Neural cell (in vitro differentiated cells): ENCODE data around the gene RIC3. TPM values are rescaled to one million over a fixed set of nuclear protein-coding genes. Genes with fewer than 3 reads are reported as not detected.

ENCODE experiments used
- H2AFZ ChIP-seq: fragments of 200-600, 300-800 bp; sonication (generic), shearing (Covaris generic); 2 replicates; pipeline ENCODE4 v1.6.0; 2014; ENCODE audit warnings: low read depth, mild to moderate bottlenecking, antibody characterized with exemption, low read length, moderate library complexity
- H3F3A ChIP-seq: fragments of 200-600 bp; shearing (Covaris generic); 2 replicates; pipeline ENCODE4 v1.6.1; 2016; ENCODE audit warnings: mild to moderate bottlenecking, moderate library complexity, mixed read lengths, antibody characterized with exemption, low read length; ENCODE audit not compliant: insufficient read depth, poor library complexity, severe bottlenecking
- H3K27ac ChIP-seq: fragments of 200-600, 300-800 bp; sonication (generic), shearing (Covaris generic); 2 replicates; pipeline ENCODE4 v1.5.1; 2014; ENCODE audit warnings: mild to moderate bottlenecking, low read length, moderate library complexity
- H3K27me3 ChIP-seq: fragments of 300-800, 200-600 bp; sonication (generic), shearing (Covaris generic); 2 replicates; pipeline ENCODE4 v1.6.0; 2014; ENCODE audit warnings: mild to moderate bottlenecking, low read depth, low read length, moderate library complexity; ENCODE audit not compliant: insufficient read depth
- H3K36me3 ChIP-seq: fragments of 300-800, 200-600 bp; sonication (generic), shearing (Covaris generic); 2 replicates; pipeline ENCODE4 v1.5.1; 2014; ENCODE audit warnings: mild to moderate bottlenecking, antibody characterized with exemption, low read length, moderate library complexity; ENCODE audit not compliant: insufficient read depth
- H3K4me2 ChIP-seq: fragments of 300-800, 200-600 bp; sonication (generic), shearing (Covaris generic); 2 replicates; pipeline ENCODE4 v1.6.0; 2014; ENCODE audit warnings: mild to moderate bottlenecking, low read length
- H3K4me3 ChIP-seq: fragments of 300-800, 200-600 bp; sonication (generic), shearing (Covaris generic); 2 replicates; pipeline ENCODE4 v1.5.1; 2014; ENCODE audit warnings: mild to moderate bottlenecking, low read length, moderate library complexity
- H3K79me2 ChIP-seq: fragments of 200-600 bp; shearing (Covaris generic); replicated peaks from 2 replicates; pipeline ENCODE4 v1.6.0; 2014; ENCODE audit warnings: mild to moderate bottlenecking, low read length, moderate library complexity; ENCODE audit not compliant: insufficient read depth
- H3K9ac ChIP-seq: fragments of 300-800, 200-600 bp; sonication (generic), shearing (Covaris generic); 2 replicates; pipeline ENCODE4 v1.6.1; 2016; ENCODE audit warnings: mild to moderate bottlenecking, low read length, mixed read lengths
- H3K9me2 ChIP-seq: fragments of 200-600 bp; shearing (Covaris generic); 2 replicates; pipeline ENCODE4 v1.6.1; 2016; ENCODE audit warnings: mild to moderate bottlenecking, low read length, mixed read lengths; ENCODE audit not compliant: insufficient read depth
- H3K9me3 ChIP-seq: fragments of 200-600, 300-800 bp; sonication (generic), shearing (Covaris generic); 2 replicates; pipeline ENCODE4 v1.6.1; 2016; ENCODE audit warnings: mild to moderate bottlenecking, mixed run types, low read length, moderate library complexity, mixed read lengths
- H4K20me1 ChIP-seq: fragments of 200-600 bp; shearing (Covaris generic); 2 replicates; pipeline ENCODE4 v1.6.1; 2016; ENCODE audit warnings: mild to moderate bottlenecking, mixed run types; ENCODE audit not compliant: insufficient read depth
- CTCF ChIP-seq: fragments of 450-650 bp; IDR thresholded peaks from 2 replicates; pipeline ENCODE4 v1.5.1; 2014; ENCODE audit warnings: antibody characterized with exemption, mild to moderate bottlenecking, moderate library complexity; ENCODE audit not compliant: poor library complexity, severe bottlenecking
- EZH2 ChIP-seq: fragments of 200-600, 300-800 bp; shearing (Covaris generic), sonication (generic); IDR thresholded peaks from 2 replicates; pipeline ENCODE4 v1.6.1; 2014; ENCODE audit warnings: antibody characterized with exemption, low read length, borderline replicate concordance, mild to moderate bottlenecking; ENCODE audit not compliant: insufficient read depth, poor library complexity, severe bottlenecking
- MXI1 ChIP-seq: fragments of 450-650 bp; conservative IDR thresholded peaks from 2 replicates; pipeline ENCODE4 v1.6.1; 2014; ENCODE audit warnings: antibody characterized with exemption, mild to moderate bottlenecking; ENCODE audit not compliant: poor library complexity, severe bottlenecking
- POLR2AphosphoS5 ChIP-seq: IDR thresholded peaks from 2 replicates; pipeline ENCODE4 v1.6.1; 2012
- RAD21 ChIP-seq: fragments of 450-650 bp; conservative IDR thresholded peaks from 2 replicates; pipeline ENCODE4 v1.6.1; 2014; ENCODE audit warnings: antibody characterized with exemption, mild to moderate bottlenecking, moderate library complexity
- REST ChIP-seq: IDR thresholded peaks from 2 replicates; pipeline ENCODE4 v1.6.1; 2012; ENCODE audit warnings: borderline replicate concordance
- SMC3 ChIP-seq: fragments of 450-650 bp; conservative IDR thresholded peaks from 2 replicates; pipeline ENCODE4 v1.6.1; 2014; ENCODE audit warnings: antibody characterized with exemption, mild to moderate bottlenecking, moderate library complexity; ENCODE audit not compliant: poor library complexity
- TAF1 ChIP-seq: IDR thresholded peaks from 2 replicates; pipeline ENCODE4 v1.6.1; 2012; ENCODE audit warnings: low read depth
- polyA plus RNA-seq: library from polyadenylated mRNA; depleted of rRNA; stranded (reverse); fragments of >200 nt; gene quantifications from 2 replicates; pipeline ENCODE4 v1.2.3, GENCODE V29; 2014

RIC3 gene
- polyA plus RNA-seq, 1 donor from 2014 or later, result 94.5 TPM

DNA sequence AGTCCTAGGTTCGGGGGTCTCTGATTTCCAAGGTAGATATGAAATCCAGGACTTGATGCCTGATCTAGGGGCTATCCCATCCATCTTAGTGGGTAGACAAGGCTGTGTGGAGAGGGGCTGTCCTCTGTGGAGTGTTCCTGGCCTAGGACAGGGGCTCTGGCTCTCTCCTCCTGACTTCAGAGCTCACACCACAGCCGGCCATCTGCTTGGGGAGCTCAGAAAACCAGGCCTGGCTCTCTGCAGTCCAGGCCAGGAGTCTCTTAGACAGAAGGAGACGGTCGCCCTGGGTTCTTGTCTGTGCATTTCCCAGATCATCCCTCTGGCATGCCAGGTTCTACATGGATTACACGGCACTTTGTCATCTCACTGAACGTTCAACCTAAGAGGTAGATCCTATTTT is 69.9 kb downstream of the RIC3 start:
- Histone ChIP-seq H3F3A (no peaks in the 10 kb centered on the region), H3K4me2 (no peak overlapping the region), H3K36me3 (no peaks in the 10 kb centered on the region), H3K9ac (no peak overlapping the region), H3K9me2 (no peaks in the 10 kb centered on the region), H3K4me3 (no peak overlapping the region), H3K27ac (no peak overlapping the region), H2AFZ (no peak overlapping the region), H4K20me1 (no peaks in the 10 kb centered on the region), H3K79me2 (no peaks in the 10 kb centered on the region), H3K9me3 (no peaks in the 10 kb centered on the region), H3K27me3 (no peaks in the 10 kb centered on the region)
- no peak for TF ChIP-seq SMC3
- no peak for TF ChIP-seq RAD21
- TF ChIP-seq EZH2, result no peak
- no peak for TF ChIP-seq POLR2AphosphoS5
- TF ChIP-seq REST, result no peak
- no peak for TF ChIP-seq MXI1
- no peak for TF ChIP-seq TAF1

DNA sequence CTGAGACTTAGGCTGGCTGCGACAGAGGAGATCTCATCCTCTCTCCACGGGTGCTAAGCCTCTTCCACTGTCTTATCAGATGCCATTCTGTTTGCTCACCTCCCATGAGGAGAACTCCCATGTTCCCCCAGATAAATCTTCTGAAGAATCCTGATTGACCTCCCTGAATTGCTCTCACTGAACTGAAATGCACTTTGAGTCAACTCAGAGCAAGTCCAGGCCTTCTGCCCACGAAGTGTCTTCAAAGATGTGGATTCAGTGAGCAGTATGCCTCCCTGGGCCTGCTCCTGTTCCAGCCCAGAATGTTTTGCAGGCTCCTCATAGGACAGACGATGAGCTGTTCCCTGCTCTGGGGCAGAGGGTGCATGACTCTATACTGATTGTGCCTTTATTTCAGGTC is 70.5 kb downstream of the RIC3 start:
- Histone ChIP-seq H3K9me3 (no peaks in the 10 kb centered on the region), H3K79me2 (peaks cover 1% of the 10 kb centered on the region), H3K9me2 (no peaks in the 10 kb centered on the region), H3K4me2 (no peak overlapping the region), H3F3A (no peaks in the 10 kb centered on the region), H3K36me3 (no peaks in the 10 kb centered on the region), H3K9ac (no peak overlapping the region), H3K27ac (no peak overlapping the region), H2AFZ (no peak overlapping the region), H3K4me3 (no peak overlapping the region), H4K20me1 (no peaks in the 10 kb centered on the region), H3K27me3 (no peaks in the 10 kb centered on the region)
- TF ChIP-seq EZH2 (no peak), CTCF (no peak), MXI1 (no peak), RAD21 (no peak), SMC3 (no peak)

DNA sequence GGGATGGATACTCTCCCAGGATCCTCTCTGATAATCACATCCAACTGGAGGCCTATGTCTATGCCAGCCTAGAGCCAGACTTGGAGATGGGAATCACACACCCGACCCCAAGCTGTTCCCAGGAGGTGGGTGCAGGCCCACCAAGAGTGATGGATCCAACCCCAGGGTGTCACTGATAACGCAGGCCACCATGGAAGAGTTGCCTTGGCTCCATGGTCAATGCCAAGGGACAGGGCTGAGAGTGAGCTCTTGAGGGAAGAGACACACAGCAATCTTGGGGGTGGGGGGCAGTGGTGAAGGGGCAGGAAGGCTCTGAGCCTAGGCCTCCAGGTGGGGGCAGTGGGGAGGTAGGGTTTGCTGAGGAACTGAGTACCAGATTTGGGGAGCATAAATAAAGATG is 70.9 kb downstream of the RIC3 start:
- TF ChIP-seq EZH2, result no peak
- TF ChIP-seq SMC3, result no peak
- Histone ChIP-seq H3K27me3 (no peaks in the 10 kb centered on the region), H3K9me2 (no peaks in the 10 kb centered on the region), H3K79me2 (peaks cover 5% of the 10 kb centered on the region), H3K4me3 (no peak overlapping the region), H3K4me2 (no peak overlapping the region), H3K36me3 (no peaks in the 10 kb centered on the region), H2AFZ (no peak overlapping the region), H4K20me1 (no peaks in the 10 kb centered on the region), H3F3A (no peaks in the 10 kb centered on the region), H3K9ac (no peak overlapping the region), H3K9me3 (no peaks in the 10 kb centered on the region), H3K27ac (no peak overlapping the region)
